Measurements from ENCODE around the gene SYTL2.
"Not testable (repeated sequence)": the region's sequence is repeated elsewhere in the genome, so short reads cannot be mapped to it uniquely, and the experiment has no call there.

DNA sequence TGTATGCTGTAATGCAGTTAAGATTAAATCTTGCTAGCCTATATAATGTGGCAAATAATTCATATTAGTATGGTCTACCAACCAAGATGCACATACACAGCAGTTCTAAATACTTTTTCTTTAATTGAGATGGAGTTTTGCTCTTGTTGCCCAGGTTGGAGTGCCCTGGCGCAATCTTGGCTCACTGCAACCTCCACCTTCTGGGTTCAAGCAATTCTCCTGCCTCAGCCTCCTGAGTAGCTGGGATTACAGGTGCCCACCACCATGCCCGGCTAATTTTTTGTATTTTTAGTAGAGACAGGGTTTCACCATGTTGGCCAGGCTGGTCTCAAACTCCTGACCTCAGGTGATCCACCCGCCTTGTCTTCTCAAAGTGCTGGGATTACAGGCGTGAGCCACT lies 156.6 kb downstream of the SYTL2 start:
- TF ChIP-seq, protein P1, sequence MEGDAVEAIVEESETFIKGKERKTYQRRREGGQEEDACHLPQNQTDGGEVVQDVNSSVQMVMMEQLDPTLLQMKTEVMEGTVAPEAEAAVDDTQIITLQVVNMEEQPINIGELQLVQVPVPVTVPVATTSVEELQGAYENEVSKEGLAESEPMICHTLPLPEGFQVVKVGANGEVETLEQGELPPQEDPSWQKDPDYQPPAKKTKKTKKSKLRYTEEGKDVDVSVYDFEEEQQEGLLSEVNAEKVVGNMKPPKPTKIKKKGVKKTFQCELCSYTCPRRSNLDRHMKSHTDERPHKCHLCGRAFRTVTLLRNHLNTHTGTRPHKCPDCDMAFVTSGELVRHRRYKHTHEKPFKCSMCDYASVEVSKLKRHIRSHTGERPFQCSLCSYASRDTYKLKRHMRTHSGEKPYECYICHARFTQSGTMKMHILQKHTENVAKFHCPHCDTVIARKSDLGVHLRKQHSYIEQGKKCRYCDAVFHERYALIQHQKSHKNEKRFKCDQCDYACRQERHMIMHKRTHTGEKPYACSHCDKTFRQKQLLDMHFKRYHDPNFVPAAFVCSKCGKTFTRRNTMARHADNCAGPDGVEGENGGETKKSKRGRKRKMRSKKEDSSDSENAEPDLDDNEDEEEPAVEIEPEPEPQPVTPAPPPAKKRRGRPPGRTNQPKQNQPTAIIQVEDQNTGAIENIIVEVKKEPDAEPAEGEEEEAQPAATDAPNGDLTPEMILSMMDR (conservative IDR thresholded peaks at IDR 0.05; ENCODE audit: low read depth, low read length), result not testable (repeated sequence)
- TF ChIP-seq EZH2phosphoT487 (IDR thresholded peaks at IDR 0.05; ENCODE audit: borderline replicate concordance, low read length), result not testable (repeated sequence)

All from PC-3 (cell line).